ENCODE results near the gene SHH.

Gene SHH
- 0 to 0.04 reads per million in 2 donors for total RNA-seq

GRCh38 chr7:155811895-155812761, at the start of gene SHH:
Gene SHH (minus strand): TSS chr7:155812463. CDS start chr7:155812122, 341 bp downstream.
- DNase-seq, result no peak

DNA sequence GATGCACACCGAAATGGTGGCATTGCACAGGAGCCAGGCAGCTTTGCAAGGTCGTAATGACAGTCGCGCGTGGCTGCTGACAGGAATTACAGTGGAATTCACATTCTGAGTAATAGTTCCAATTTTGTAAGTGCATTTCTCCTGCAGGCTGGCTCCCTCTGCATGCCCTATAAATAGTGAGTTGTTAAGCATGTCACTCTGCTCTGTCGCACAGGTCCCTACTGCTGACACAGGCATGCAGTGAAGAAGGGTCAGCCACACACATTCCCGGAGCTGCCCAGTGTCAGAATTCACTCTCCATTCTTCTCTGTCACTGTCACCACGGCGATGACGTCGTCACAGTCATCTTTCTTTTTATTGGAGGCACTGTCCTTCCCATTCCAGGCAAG, 49.2 kb upstream of the SHH start:
- no peak for DNase-seq

- no peak for DNase-seq
Measured at GRCh38 chr7:155860840-155861479, 48.7 kb upstream of the SHH start.

- DNase-seq, result no peak
Measured at GRCh38 chr7:155860461-155860839, 48.2 kb upstream of the SHH start.

DNA sequence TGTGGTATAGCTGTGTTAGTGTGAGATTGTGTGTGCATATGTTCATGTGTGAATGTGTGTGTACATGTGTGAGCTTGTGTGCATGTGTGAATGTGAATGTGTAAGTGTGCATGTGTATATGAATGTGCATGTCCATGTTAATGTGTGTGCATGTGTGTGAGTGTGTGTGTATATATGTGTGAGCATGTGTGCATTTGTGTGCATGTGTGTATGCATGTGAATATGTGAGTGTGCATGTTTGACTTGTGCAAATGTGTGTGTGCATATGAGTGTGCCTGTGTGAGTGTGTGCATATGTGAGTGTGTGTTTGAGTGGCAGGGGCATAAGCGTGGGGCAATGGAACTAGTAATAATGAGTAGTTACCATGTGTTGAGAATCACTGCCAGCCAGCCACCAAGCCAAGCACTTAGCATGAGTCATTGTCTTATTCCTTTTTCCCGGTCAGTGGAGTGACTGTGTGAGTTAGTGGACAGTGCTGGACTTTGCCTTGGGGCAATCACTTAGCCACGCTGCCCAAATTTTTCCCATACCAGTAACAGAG, 46.3 kb upstream of the SHH start:
- DNase-seq, result no peak

DNA sequence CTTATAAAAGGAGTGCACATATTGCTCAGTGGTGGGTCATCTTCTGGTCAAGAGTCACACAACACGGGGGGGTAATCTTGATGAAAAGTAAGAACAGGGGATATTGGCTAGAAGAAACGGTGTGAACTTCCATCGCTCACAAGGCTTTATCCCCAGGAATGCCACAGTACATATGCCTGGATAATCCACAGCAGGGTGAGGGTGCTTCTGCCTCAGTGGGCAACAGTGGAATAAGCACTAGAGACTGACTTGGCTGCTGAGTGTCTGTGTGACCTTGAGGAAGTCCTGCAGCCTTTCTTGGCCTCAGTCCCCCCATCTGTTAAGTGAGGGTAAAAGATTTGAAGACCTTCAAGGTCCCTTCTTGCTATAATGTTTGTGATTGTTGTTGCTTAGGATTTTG, 44.9 kb upstream of the SHH start:
- no peak for DNase-seq

DNA sequence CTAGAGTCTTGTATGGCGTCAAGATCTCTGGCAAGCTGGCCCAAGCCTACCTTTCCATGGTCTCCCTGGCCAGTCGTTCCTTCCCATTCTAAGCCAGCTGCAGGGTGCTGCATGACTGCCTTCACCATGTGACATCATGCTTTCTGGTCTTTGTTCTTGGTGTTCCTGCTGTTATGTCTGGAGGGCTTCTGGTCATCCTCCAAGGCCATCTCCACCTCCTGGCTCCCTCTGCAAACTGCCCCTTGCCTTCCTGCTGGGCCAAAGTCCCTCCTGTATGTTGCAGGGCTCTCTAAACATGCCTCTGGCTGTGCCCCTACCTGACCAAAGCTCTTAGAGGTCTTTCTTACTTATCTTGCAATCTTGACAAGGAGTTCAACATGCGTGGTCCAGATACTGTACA, 44.4 kb upstream of the SHH start:
- no peak for DNase-seq

GRCh38 chr7:155852426-155853301, 40.4 kb upstream of the SHH start:
- no peak for DNase-seq

- no peak for DNase-seq
Measured at GRCh38 chr7:155851892-155852291, 39.6 kb upstream of the SHH start.

DNA sequence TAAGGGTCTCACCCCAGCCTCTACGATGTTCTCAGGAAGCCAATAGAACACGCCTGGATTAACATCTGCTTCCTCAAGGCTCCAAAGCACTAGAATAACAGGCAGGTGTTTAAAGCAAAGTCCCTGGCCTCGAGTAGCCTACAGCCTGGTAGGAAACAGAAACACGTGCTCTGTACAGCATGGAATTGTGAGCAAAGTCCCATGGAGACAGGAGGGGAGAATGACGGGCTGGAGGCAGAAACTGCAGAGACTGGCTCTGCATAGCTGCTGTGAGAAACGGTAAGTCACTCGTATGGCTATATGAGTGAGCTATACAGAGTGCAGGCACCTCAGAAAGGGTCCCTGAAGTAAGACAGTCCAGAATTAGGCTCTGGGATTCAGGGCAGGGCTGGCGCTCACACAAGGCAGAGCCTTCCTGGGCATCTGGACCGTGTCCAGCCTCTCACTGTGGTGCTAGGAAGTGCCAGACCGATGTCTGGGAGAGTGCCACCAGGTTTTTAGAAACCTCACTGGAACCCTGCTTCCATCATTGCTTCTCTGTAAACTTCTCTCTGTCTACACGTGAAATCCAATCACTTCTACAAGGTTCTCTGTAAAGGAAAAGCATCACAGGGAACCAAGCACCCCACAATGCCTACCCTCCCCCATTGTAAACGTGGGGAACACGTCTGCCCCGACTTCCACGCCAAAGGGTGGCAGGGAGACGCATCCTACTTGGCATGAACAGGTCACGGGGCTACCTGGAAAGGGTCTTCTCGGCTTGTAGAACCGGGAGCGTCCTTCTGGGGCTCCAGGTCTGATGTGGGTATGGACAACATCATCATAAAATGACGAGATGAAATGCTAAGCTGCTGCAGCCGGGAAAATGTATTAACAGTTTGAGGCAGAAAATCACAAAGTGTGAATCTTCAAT, 38.8 kb upstream of the SHH start:
- DNase-seq, result no peak

DNA sequence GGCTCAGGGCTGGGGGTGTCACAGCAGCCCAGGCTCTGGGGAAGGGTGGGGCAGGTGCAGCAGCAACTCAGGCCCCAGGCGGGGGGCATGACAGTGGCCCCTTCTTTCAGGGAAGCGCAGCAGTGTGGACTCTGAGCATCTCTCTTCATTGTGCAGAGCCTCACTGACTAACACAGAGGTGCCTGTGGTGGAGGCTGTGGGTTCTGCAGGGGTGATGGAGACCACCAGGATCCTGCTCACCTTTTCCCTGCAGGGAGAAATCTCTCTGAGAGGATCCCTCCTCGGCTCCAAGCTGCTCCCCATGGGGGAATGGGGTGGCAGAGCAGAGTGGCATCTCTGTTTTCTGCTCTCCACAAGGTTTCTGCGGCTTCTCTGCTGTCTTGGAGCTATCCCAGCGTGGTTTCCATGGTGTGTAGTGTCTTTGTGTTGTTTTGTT, 37.8 kb upstream of the SHH start:
- no peak for DNase-seq

GRCh38 chr7:155848691-155849669, 36.7 kb upstream of the SHH start:
- no peak for DNase-seq

DNA sequence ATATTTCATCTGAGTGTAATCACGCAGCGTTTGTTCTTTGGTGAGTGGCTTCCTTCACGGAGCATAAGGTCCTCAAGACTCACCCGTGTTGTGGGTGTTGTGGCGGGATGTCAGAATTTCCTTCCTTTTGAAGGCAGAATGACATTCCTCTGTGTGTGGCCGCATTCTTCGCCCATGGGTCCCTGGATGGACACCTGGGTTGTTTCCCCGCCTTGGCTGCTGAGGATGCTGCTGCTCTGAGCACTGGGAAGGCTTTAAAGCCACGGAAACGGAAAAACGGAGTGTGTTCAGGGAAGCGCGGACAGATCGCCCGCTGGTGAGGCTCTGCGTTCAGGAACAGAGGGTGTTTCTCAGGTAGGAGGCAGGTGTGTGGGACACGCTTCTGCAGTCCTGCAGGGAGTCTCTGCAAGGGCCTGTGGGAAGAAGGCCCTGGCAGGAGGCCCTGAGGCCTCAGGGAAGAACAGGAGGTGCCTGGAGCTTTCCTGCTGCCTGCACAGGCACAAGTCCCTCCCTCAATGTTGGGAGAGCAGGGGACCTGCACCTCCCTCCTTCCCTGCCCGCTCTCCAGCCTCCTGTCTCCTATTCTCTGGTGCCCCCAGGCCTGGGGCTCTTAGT, 35.7 kb upstream of the SHH start:
- no peak for DNase-seq

DNA sequence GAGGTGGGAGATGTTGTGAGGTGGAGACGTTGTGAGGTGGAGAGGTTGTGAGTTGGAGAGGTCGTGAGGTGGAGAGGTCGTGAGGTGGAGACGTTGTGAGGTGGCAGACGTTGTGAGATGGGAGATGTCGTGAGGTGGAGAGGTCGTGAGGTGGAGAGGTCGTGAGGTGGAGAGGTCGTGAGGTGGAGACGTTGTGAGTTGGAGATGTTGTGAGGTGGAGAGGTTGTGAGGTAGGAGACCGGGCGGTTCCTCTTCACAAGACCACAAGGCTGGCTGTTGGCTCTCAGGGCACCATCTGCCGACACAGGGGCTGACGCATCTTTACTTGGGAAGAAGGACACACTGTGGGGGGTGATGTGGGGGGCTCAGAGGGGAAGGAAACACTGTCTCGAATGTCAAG, 34.7 kb upstream of the SHH start:
- no peak for DNase-seq

DNA sequence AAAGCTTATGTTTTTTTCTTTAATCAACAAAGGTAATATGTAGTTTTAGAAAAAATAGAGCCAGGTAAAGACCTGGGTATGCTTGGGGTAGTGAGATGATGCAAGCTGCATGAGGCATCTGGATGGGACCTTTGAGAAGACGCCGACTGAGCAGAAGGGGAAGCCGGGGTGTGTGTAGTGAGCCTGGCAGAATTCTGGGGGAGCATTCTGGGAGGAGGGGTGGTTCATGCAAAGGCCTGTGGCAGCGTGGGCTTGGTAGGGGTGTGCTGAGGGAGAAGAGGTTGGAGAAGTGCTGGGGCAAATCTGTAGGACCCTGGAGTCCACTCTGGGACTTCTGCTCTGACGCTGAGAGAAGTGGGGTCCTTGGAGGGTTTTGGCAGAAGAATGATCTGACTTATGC, 33.9 kb upstream of the SHH start:
- DNase-seq, result no peak

GRCh38 chr7:155845226-155845625, 33.0 kb upstream of the SHH start:
- DNase-seq, result no peak

GRCh38 chr7:155844526-155844925, 32.3 kb upstream of the SHH start:
- DNase-seq, result no peak

DNA sequence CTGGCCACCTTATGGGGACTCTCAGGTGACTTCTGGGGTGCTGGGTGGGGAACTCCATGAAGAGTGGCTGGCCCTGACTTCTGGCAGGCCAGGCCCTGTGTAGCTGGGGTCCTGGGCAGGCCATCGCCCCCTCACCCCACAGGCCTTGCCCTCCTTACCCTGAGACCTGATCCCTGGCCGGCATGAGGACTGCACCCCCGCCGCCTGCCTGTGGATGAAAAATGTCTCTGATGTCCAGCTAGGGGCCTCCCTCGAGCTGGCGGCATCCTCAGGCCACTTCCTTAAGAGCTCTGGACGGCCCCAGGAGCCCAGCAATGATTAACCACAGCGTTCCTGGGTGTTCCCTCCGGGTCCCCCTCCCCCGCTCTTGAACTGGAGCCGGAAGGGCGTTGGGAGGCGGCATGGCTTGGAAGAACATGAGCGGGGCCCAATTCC, 31.8 kb upstream of the SHH start:
- DNase-seq, result no peak

GRCh38 chr7:155843426-155844018, 31.3 kb upstream of the SHH start:
- no peak for DNase-seq
